HEK293 (cell line): ENCODE measurements around the gene ZNF576.

Source experiments
- CTCF ChIA-PET: fragments of 350-600 bp; formaldehyde crosslinking; extraction: SDS; loops from one replicate; lab custom pipeline; 2021; ENCODE audit warnings: antibody characterized with exemption; lab: Yijun Ruan, JAX
- POLR2A ChIA-PET: fragments of 300-600 bp; formaldehyde crosslinking; extraction: SDS; loops from one replicate; lab custom pipeline; 2020; ENCODE audit warnings: antibody characterized with exemption, inconsistent platforms; lab: Yijun Ruan, JAX
- H3K27ac ChIP-seq: fragments of 200-500 bp; sonication (Bioruptor generic); 2 replicates; pipeline ENCODE4 v1.5.1; 2014; ENCODE audit warnings: low read depth, low read length, control low read depth, inconsistent platforms; ENCODE audit errors: extremely low read depth
- H3K36me3 ChIP-seq, 2 experiments: fragments of 200-500 bp in 1 of 2; sonication (Bioruptor generic) in 1 of 2; 1 replicate in 1 of 2; 2 replicates in 1 of 2; pipeline ENCODE4 v1.5.1; 2014 to 2017; ENCODE audit warnings: inconsistent platforms in 2 of 2, low read length in 2 of 2; ENCODE audit not compliant: control insufficient read depth in 2 of 2, insufficient read depth in 1 of 2
- H3K4me1 ChIP-seq: fragments of 200-500 bp; sonication (Bioruptor generic); 2 replicates; pipeline ENCODE4 v1.5.1; 2014; ENCODE audit warnings: mild to moderate bottlenecking, low read length, inconsistent platforms; ENCODE audit not compliant: control insufficient read depth, insufficient read depth
- H3K4me3 ChIP-seq: 2 replicates; pipeline ENCODE4 v1.5.1; 2011; ENCODE audit warnings: low read depth, mild to moderate bottlenecking, control low read depth, low read length, moderate library complexity
- H3K9me3 ChIP-seq: fragments of 200-500 bp; sonication (Bioruptor generic); 2 replicates; pipeline ENCODE4 v1.5.1; 2014; ENCODE audit warnings: low read depth, low read length, inconsistent platforms; ENCODE audit not compliant: control insufficient read depth, insufficient read depth
- ATF2 ChIP-seq: fragments of 450-650 bp; formaldehyde crosslinking; IDR thresholded peaks from 2 replicates; pipeline ENCODE4 v1.5.1; 2016; ENCODE audit warnings: missing biosample characterization, missing genetic modification characterization, low read depth
- EGR2 ChIP-seq: fragments of 450-650 bp; formaldehyde crosslinking; IDR thresholded peaks from 2 replicates; pipeline ENCODE4 v1.5.1; 2016; ENCODE audit warnings: low read depth, missing biosample characterization, missing genetic modification characterization
- GLIS1 ChIP-seq: fragments of 450-650 bp; formaldehyde crosslinking; IDR thresholded peaks from 2 replicates; pipeline ENCODE4 v1.5.1; 2016; ENCODE audit warnings: missing biosample characterization, missing genetic modification characterization
- KLF16 ChIP-seq: fragments of 450-650 bp; formaldehyde crosslinking; IDR thresholded peaks from 2 replicates; pipeline ENCODE4 v1.5.1; 2017; ENCODE audit warnings: missing biosample characterization, missing genetic modification characterization
- KLF17 ChIP-seq: fragments of 450-650 bp; formaldehyde crosslinking; IDR thresholded peaks from 2 replicates; pipeline ENCODE4 v1.5.1; 2016; ENCODE audit warnings: missing biosample characterization, missing genetic modification characterization
- KLF7 ChIP-seq: fragments of 450-650 bp; formaldehyde crosslinking; IDR thresholded peaks from 2 replicates; pipeline ENCODE4 v1.5.1; 2016; ENCODE audit warnings: missing biosample characterization, missing genetic modification characterization, borderline replicate concordance
- SCRT2 ChIP-seq: fragments of 450-650 bp; formaldehyde crosslinking; IDR thresholded peaks from 2 replicates; pipeline ENCODE4 v1.5.1; 2016; ENCODE audit warnings: missing biosample characterization, missing genetic modification characterization
- SP2 ChIP-seq: fragments of 450-650 bp; formaldehyde crosslinking; IDR thresholded peaks from 2 replicates; pipeline ENCODE4 v1.5.1; 2016; ENCODE audit warnings: missing biosample characterization, missing genetic modification characterization
- ZBTB8A ChIP-seq: fragments of 450-650 bp; formaldehyde crosslinking; IDR thresholded peaks from 2 replicates; pipeline ENCODE4 v1.5.1; 2016; ENCODE audit warnings: missing biosample characterization, missing genetic modification characterization
- ZIC2 ChIP-seq: fragments of 450-650 bp; formaldehyde crosslinking; IDR thresholded peaks from 2 replicates; pipeline ENCODE4 v1.5.1; 2016; ENCODE audit warnings: missing biosample characterization, missing genetic modification characterization
- ZNF146 ChIP-seq: fragments of 450-650 bp; formaldehyde crosslinking; IDR thresholded peaks from 2 replicates; pipeline ENCODE4 v1.5.1; 2016; ENCODE audit warnings: missing biosample characterization, missing genetic modification characterization
- ZNF174 ChIP-seq: fragments of 450-650 bp; formaldehyde crosslinking; IDR thresholded peaks from 2 replicates; pipeline ENCODE4 v1.5.0; 2017; ENCODE audit warnings: missing biosample characterization, mild to moderate bottlenecking, missing genetic modification characterization
- ZNF175 ChIP-seq: fragments of 450-650 bp; formaldehyde crosslinking; IDR thresholded peaks from 2 replicates; pipeline ENCODE4 v1.5.1; 2016; ENCODE audit warnings: missing biosample characterization, missing genetic modification characterization
- ZNF19 ChIP-seq: fragments of 450-650 bp; formaldehyde crosslinking; IDR thresholded peaks from 2 replicates; pipeline ENCODE4; 2016; ENCODE audit warnings: missing biosample characterization, missing genetic modification characterization, low read depth
- ZNF292 ChIP-seq: fragments of 450-650 bp; formaldehyde crosslinking; IDR thresholded peaks from 2 replicates; pipeline ENCODE4 v1.5.1; 2016; ENCODE audit warnings: low read depth, missing biosample characterization, missing genetic modification characterization, borderline replicate concordance
- ZNF311 ChIP-seq: fragments of 450-650 bp; formaldehyde crosslinking; IDR thresholded peaks from 2 replicates; pipeline ENCODE4 v1.5.1; 2017; ENCODE audit warnings: missing biosample characterization, missing genetic modification characterization, borderline replicate concordance
- ZNF335 ChIP-seq: fragments of 450-650 bp; formaldehyde crosslinking; conservative IDR thresholded peaks from 2 replicates; pipeline ENCODE4 v1.5.1; 2016; ENCODE audit warnings: missing biosample characterization, missing genetic modification characterization
- ZNF354C ChIP-seq: fragments of 450-650 bp; formaldehyde crosslinking; IDR thresholded peaks from 2 replicates; pipeline ENCODE4 v1.5.1; 2016; ENCODE audit warnings: missing biosample characterization, missing genetic modification characterization, low read depth, borderline replicate concordance
- ZNF391 ChIP-seq: fragments of 450-650 bp; formaldehyde crosslinking; IDR thresholded peaks from 2 replicates; pipeline ENCODE4 v1.5.1; 2016; ENCODE audit warnings: low read depth, missing biosample characterization, missing genetic modification characterization, borderline replicate concordance
- ZNF48 ChIP-seq: fragments of 450-650 bp; formaldehyde crosslinking; IDR thresholded peaks from 2 replicates; pipeline ENCODE4 v1.5.1; 2016; ENCODE audit warnings: missing biosample characterization, missing genetic modification characterization
- ZNF501 ChIP-seq: fragments of 450-650 bp; formaldehyde crosslinking; IDR thresholded peaks from 2 replicates; pipeline ENCODE4 v1.5.1; 2016; ENCODE audit warnings: missing biosample characterization, missing genetic modification characterization
- ZNF521 ChIP-seq: fragments of 450-650 bp; formaldehyde crosslinking; IDR thresholded peaks from 2 replicates; pipeline ENCODE4 v1.5.1; 2017; ENCODE audit warnings: missing biosample characterization, mild to moderate bottlenecking, missing genetic modification characterization
- ZNF580 ChIP-seq: fragments of 450-650 bp; formaldehyde crosslinking; IDR thresholded peaks from 2 replicates; pipeline ENCODE4 v1.5.1; 2016; ENCODE audit warnings: missing biosample characterization, missing genetic modification characterization
- ZNF596 ChIP-seq: fragments of 450-650 bp; IDR thresholded peaks from 2 replicates; pipeline ENCODE4 v1.5.0; 2018; ENCODE audit warnings: missing biosample characterization, mild to moderate bottlenecking, missing genetic modification characterization, moderate library complexity
- ZNF600 ChIP-seq: fragments of 450-650 bp; formaldehyde crosslinking; IDR thresholded peaks from 2 replicates; pipeline ENCODE4 v1.5.1; 2016; ENCODE audit warnings: missing biosample characterization, missing genetic modification characterization
- ZNF623 ChIP-seq: fragments of 450-650 bp; formaldehyde crosslinking; IDR thresholded peaks from 2 replicates; pipeline ENCODE4 v1.5.1; 2016; ENCODE audit warnings: missing biosample characterization, missing genetic modification characterization
- ZNF645 ChIP-seq: fragments of 450-650 bp; formaldehyde crosslinking; IDR thresholded peaks from 2 replicates; pipeline ENCODE4; 2016; ENCODE audit warnings: missing biosample characterization, missing genetic modification characterization
- ZNF664 ChIP-seq: fragments of 450-650 bp; formaldehyde crosslinking; IDR thresholded peaks from 2 replicates; pipeline ENCODE4 v1.5.1; 2016; ENCODE audit warnings: missing biosample characterization, missing genetic modification characterization
- ZNF747 ChIP-seq: fragments of 450-650 bp; formaldehyde crosslinking; IDR thresholded peaks from 2 replicates; pipeline ENCODE4 v1.5.1; 2016; ENCODE audit warnings: missing biosample characterization, missing genetic modification characterization
- ZNF76 ChIP-seq: fragments of 450-650 bp; formaldehyde crosslinking; IDR thresholded peaks from 2 replicates; pipeline ENCODE4; 2016; ENCODE audit warnings: low read depth, missing biosample characterization, missing genetic modification characterization, borderline replicate concordance

Gene ZNF576

GRCh38 chr19:43606569-43607229 is 10.3 kb downstream of the ZNF576 start (continued):
- no peak for TF ChIP-seq ATF2 (tag by site-specific recombination)
- TF ChIP-seq ZNF146 (tag by site-specific recombination) = no peak
- TF ChIP-seq ZNF175 (tag by site-specific recombination) = no peak
- no peak for TF ChIP-seq ZNF19 (tag by site-specific recombination)
- 0 out of 2 replicates have a peak, but pooled peaks have one; percentile 9 for TF ChIP-seq ZNF335 (tag by site-specific recombination)
- no peak for TF ChIP-seq ZNF645
- TF ChIP-seq KLF7 = no peak
- TF ChIP-seq ZNF501 (tag by site-specific recombination) = 0 out of 2 replicates have a peak, but pooled peaks have one; percentile 42
- TF ChIP-seq EGR2 (tag by site-specific recombination) = no peak
- TF ChIP-seq ZNF580 (tag by site-specific recombination) = no peak
- TF ChIP-seq ZNF48 (tag by site-specific recombination) = no peak
- no peak for TF ChIP-seq ZNF311
- TF ChIP-seq ZNF76 = no peak
- no peak for TF ChIP-seq ZNF623 (tag by site-specific recombination)
- TF ChIP-seq ZNF391 (tag by site-specific recombination) = 0 out of 2 replicates have a peak, but pooled peaks have one; percentile 14
- TF ChIP-seq KLF16 = no peak
- TF ChIP-seq ZNF747 = no peak
- TF ChIP-seq ZBTB8A (tag by site-specific recombination) = no peak
- 0 out of 2 replicates have a peak, but pooled peaks have one; percentile 4 for TF ChIP-seq ZNF664 (tag by site-specific recombination)
- no peak for TF ChIP-seq ZNF174
- no peak for TF ChIP-seq ZNF292 (tag by site-specific recombination)
- TF ChIP-seq ZNF596 = no peak
- TF ChIP-seq SCRT2 (tag by site-specific recombination) = no peak
- no peak for TF ChIP-seq ZNF521 (tag by site-specific recombination)

GRCh38 chr19:43607238-43608205 is 11.1 kb downstream of the ZNF576 start:
- H3K4me3 ChIP-seq = no peak overlapping the region
- H3K36me3 ChIP-seq = peaks cover 44 to 75% of the 10 kb centered on the region in 2 experiments
- peaks cover 28% of the 10 kb centered on the region for H3K4me1 ChIP-seq
- CTCF ChIA-PET = interaction anchor here (1.0 to 3.1 kb wide), 5 partner anchors 44 to 138 kb away, joined by 3 to 11 read pairs (median 4); no protein-coding TSS in a partner anchor
- POLR2A ChIA-PET = interaction anchor here (0.6 to 3.4 kb wide), 3 partner anchors 11 to 14 kb away, joined by 3 to 19 read pairs (median 4); partner anchors contain the start of genes IRGQ and ZNF576
- H3K9me3 ChIP-seq = no peaks in the 10 kb centered on the region
- peak overlapping the region; percentile 58 for H3K27ac ChIP-seq
- peak; percentile 50 for TF ChIP-seq SP2 (tag by site-specific recombination)
- TF ChIP-seq ZNF354C (tag by site-specific recombination) = no peak
- TF ChIP-seq GLIS1 = peak; percentile 63
- 0 out of 2 replicates have a peak, but pooled peaks have one; percentile 11 for TF ChIP-seq ZNF600 (tag by site-specific recombination)
- 0 out of 2 replicates have a peak, but pooled peaks have one; percentile 72 for TF ChIP-seq ZNF645
- TF ChIP-seq ZIC2 = peak; percentile 37; the same call in 1 of the 2 replicates
- TF ChIP-seq KLF17 (tag by site-specific recombination) = peak; percentile 8; the same call in 1 of the 2 replicates
